Adrenal gland (tissue), 12 donors: ENCODE measurements around the gene GOLGA6C. TPM values are rescaled to one million over a fixed set of nuclear protein-coding genes. Genes with fewer than 3 reads are reported as not detected.
A peak's percentile ranks its signal among the peaks of the same experiment; 100 is the strongest.
"Not testable (repeated sequence)": the region's sequence is repeated elsewhere in the genome, so short reads cannot be mapped to it uniquely, and the experiment has no call there.

Experiments
- DNase-seq, 7 donors: peaks; one replicate each; pipeline ENCODE4 v3.0.0-alpha.2; 2019 to 2020
- H3K27ac ChIP-seq, 5 donors: fragments of 200-600 bp; sonication (generic) in 4 of 5; 1 replicate in 3 of 5; 2 replicates in 2 of 5; pipeline versions ENCODE4 v1.5.1 to v1.8.0; 2016 to 2020; ENCODE audit warnings: mild to moderate bottlenecking in 1 of 5
- H3K27me3 ChIP-seq: fragments of 200-600 bp; 2 replicates; pipeline ENCODE4 v1.8.0; 2021
- H3K36me3 ChIP-seq, 2 donors: fragments of 200-600 bp; replicated peaks in 1 of 2; 1 replicate in 1 of 2; 2 replicates in 1 of 2; pipeline versions ENCODE4 v1.5.1 to v1.8.0; 2018 to 2022
- H3K4me1 ChIP-seq, 2 donors: fragments of 200-600 bp; replicated peaks in 1 of 2; 1 replicate in 1 of 2; 2 replicates in 1 of 2; pipeline versions ENCODE4 v1.5.1 to v1.8.0; 2018 to 2021
- H3K4me3 ChIP-seq, 4 donors: fragments of 200-600 bp; sonication (generic) in 3 of 4; one replicate each; pipeline ENCODE4 v1.5.1; 2016 to 2018
- H3K9me3 ChIP-seq, 3 donors: fragments of 200-600 bp; sonication (generic) in 1 of 3; replicated peaks in 1 of 3; 1 replicate in 2 of 3; 2 replicates in 1 of 3; pipeline versions ENCODE4 v1.5.1 to v1.8.0; 2016 to 2021
- POLR2A ChIP-seq, 2 donors: fragments of 450-650 bp; IDR thresholded peaks; one replicate each; pipeline ENCODE4 v1.6.1; 2017; ENCODE audit warnings: antibody characterized with exemption in 2 of 2, mild to moderate bottlenecking in 2 of 2, moderate library complexity in 1 of 2
- WGBS, 4 donors: extraction: QIAGEN DNeasy Blood & Tissue Kit in 2 of 4; methylation state at CpG; one replicate each; pipeline versions ENCODE4 v1.1.5 to v1.1.7; 2013 to 2017; 5-methylcytosine and 5-hydroxymethylcytosine counted together
- intact Hi-C, 2 donors: fragments of 100-400 bp; cut with DNase I; formaldehyde crosslinking; loops; one replicate each; pipeline versions ENCODE4 v1.14.1 to v1.15.0; 2022 to 2023
- polyA plus RNA-seq, 3 donors: library from polyadenylated mRNA; stranded (reverse); fragments of 200-250 nt in 2 of 3; fragments of 350-450 nt in 1 of 3; fragmentation: Illumina TruSeq in 1 of 3; extraction: RNeasy Lipid Tissue Mini Kit (QIAGEN cat#74804) in 1 of 3; gene quantifications; one replicate each; pipeline ENCODE4 v1.2.3, GENCODE V29; 2013 to 2014
- total RNA-seq, 9 donors: library from RNA; depleted of rRNA in 4 of 9; stranded (reverse); fragments of >200 nt in 4 of 9; fragments of 120-200 nt in 1 of 9; fragmentation: NEBNext Ultra II Directional in 1 of 9; extraction: Animal tissue kit (Norgen Biotek cat#: 25700) in 1 of 9; gene quantifications; one replicate each; pipeline versions ENCODE4 v1.1.0 to v1.2.4, GENCODE V29; 2013 to 2023
- TF ChIP-seq, protein P1 (sequence below), 6 experiments: fragments of 450-650 bp in 4 of 6; fragments of 200-600 bp in 2 of 6; sonication (generic) in 1 of 6; IDR thresholded peaks; 1 replicate in 5 of 6; 2 replicates in 1 of 6; pipeline versions ENCODE4 v1.5.1 to v1.8.0; 2016 to 2021; ENCODE audit warnings: antibody characterized with exemption in 6 of 6, mild to moderate bottlenecking in 2 of 6, moderate library complexity in 1 of 6
- donor health status: healthy with polysubstance abuse.
- donor health status: Bipolar disorder and iron deficiency.
- donor health status: DM: yes; HTN: yes; CAD: no.
- donor health status: DM: no; HTN: no; CAD: no.
- donor health status: DM: no; HTN: no; CAD: no.
- donor health status: DM: yes; HTN: yes; CAD: no.

GOLGA6C gene
- total and polyA plus RNA-seq, 12 donors: not detected

DNA sequence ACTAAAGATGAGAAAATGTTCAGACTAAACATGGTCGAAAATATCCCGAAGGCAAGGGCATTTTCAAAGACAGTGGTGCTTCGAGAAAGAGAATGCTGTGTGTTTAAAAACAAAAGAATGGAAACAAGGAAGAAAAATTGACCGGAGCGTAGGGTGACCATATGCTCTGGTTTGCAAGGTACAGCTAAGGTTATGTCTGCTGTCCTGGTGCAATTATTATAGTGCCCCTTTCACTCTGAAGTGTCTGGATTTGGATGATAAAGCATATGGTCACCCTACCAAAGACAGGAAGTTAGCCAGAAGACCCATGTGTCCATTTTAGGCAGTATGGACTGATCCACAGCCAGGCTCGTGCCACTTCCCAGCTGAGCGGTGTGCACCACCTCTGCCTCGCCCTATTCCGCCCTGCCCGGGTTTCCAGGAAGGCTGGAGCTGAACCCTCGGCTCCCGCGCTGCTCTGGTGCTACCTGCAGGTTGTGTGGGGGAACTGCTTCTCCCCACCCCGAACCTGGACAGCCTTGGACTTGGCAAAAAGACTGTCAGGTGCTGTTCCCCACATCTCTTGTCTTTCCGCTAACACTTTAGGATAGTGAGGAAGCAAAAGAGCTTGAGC, 49.8 kb downstream of the GOLGA6C start:
- H3K4me3 ChIP-seq: no peak overlapping the region
- H3K36me3 ChIP-seq: no peaks in the 10 kb centered on the region
- no peak overlapping the region for H3K27ac ChIP-seq
- no peaks in the 10 kb centered on the region for H3K9me3 ChIP-seq
- 39 to 77% (median 49%) methylated on average over 7 to 15 of the region's 15 CpGs for WGBS, 4 donors
- intact Hi-C loops: loop anchor here in 1 of 2 donors (10.0 kb wide), 1 partner anchor 283 kb away; the partner anchor contains the start of gene PPCDC
- H3K4me1 ChIP-seq: no peaks in the 10 kb centered on the region
- peak in 5 of 7 donors; percentile 41 to 54 (median 50) for DNase-seq
- TF ChIP-seq, protein P1, sequence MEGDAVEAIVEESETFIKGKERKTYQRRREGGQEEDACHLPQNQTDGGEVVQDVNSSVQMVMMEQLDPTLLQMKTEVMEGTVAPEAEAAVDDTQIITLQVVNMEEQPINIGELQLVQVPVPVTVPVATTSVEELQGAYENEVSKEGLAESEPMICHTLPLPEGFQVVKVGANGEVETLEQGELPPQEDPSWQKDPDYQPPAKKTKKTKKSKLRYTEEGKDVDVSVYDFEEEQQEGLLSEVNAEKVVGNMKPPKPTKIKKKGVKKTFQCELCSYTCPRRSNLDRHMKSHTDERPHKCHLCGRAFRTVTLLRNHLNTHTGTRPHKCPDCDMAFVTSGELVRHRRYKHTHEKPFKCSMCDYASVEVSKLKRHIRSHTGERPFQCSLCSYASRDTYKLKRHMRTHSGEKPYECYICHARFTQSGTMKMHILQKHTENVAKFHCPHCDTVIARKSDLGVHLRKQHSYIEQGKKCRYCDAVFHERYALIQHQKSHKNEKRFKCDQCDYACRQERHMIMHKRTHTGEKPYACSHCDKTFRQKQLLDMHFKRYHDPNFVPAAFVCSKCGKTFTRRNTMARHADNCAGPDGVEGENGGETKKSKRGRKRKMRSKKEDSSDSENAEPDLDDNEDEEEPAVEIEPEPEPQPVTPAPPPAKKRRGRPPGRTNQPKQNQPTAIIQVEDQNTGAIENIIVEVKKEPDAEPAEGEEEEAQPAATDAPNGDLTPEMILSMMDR (IDR thresholded peaks at IDR 0.05): peak in 5 of 6 experiments; percentile 15 to 48 (median 24)
- no peak for TF ChIP-seq POLR2A (IDR thresholded peaks at IDR 0.05)
- H3K27me3 ChIP-seq: no peaks in the 10 kb centered on the region

DNA sequence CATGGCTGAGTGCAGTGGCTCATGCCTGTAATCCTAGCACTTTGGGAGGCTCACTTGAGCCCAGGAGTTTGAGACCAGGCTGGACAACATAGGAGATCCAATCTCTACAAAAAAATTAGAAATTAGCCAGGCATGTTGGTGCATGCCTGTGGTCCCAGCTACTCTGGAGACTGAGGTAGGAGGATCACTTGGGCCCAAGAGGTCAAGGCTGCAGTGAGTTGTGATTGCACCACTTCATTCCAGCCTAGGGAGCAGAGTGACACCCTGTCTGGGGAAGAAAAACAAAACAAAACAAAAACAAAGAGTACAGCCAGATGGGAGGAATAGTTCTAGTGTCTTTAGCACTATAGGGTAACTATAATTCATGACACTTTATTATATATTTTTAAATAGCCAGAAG, 51.6 kb downstream of the GOLGA6C start:
- Histone ChIP-seq H3K27me3 (no peaks in the 10 kb centered on the region), H3K27ac (no peak overlapping the region), H3K4me3 (no peak overlapping the region), H3K4me1 (no peaks in the 10 kb centered on the region), H3K9me3 (no peaks in the 10 kb centered on the region), H3K36me3 (no peaks in the 10 kb centered on the region)
- no peak for DNase-seq
- no peak for TF ChIP-seq POLR2A (IDR thresholded peaks at IDR 0.05)
- TF ChIP-seq, protein P1 (IDR thresholded peaks at IDR 0.05): no peak
- intact Hi-C loops: loop anchor here in 1 of 2 donors (10.0 kb wide), 1 partner anchor 285 kb away; the partner anchor contains the start of gene PPCDC

DNA sequence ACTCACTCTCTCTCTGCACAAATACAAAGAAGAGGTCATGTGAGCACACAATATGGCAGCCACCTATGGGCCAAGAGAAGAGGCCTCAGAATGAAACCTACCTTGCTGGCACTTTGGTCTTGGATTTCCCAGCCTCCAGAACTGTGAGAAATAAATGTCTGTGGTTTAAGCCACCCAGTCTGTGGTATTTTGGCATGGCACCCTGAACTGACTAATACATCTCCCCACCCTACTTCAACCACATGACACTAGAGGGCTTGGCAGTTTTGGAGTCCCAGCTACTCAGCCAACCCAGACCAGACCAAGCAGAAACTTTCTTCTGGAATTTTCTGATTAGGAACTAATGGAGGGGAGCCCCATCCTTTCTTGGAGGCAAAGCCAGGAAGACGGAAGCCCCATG, 54.4 kb downstream of the GOLGA6C start:
- DNase-seq, H3K36me3 ChIP-seq, H3K27ac ChIP-seq, H3K4me3 ChIP-seq, H3K27me3 ChIP-seq, intact Hi-C loops, H3K4me1 ChIP-seq, H3K9me3 ChIP-seq: not testable (repeated sequence)
- WGBS, 4 donors: 96 to 100% (median 99%) methylated on average over 1 of the region's 1 CpG

DNA sequence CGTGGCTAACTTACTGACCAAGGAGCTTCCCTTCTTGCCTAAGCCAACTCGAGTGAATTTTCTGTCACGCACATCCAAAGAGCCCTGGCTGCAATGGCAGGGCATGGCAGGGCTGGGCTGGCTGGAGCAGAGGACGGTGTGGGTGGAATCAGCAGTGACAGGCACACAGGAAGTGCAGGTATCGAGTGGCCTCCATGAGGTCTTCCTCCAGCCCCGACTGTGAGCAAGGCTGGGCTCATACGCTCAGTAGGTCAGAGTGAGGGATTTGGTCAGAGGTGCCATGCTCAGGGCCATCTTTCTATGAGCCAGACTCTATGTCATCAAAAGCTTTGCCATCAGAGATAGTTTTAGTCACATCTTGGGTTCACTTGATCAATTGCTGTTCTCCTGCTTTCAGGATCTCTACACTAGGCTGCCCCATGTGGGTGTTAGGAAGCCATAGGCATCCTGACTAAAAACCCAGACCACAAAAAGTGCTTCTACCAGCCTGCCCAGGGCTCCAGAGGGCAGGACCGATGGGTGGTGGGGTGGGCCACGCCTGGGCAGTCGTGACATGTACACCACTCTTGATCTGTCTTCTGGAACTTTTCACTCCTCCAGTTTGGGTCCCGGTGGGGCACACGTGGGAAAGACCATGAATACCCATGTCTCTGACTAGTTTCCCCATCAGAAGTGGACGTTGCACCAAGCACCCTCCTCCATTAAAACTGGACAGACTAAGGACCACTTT, 55.1 kb downstream of the GOLGA6C start:
- H3K36me3 ChIP-seq: no peaks in the 10 kb centered on the region
- no peak for TF ChIP-seq POLR2A (IDR thresholded peaks at IDR 0.05)
- TF ChIP-seq, protein P1 (IDR thresholded peaks at IDR 0.05): no peak
- DNase-seq: no peak
- intact Hi-C loops: no loop called here
- 88 to 98% (median 92%) methylated on average over 10 to 13 of the region's 13 CpGs for WGBS, 4 donors
- H3K27ac ChIP-seq: no peak overlapping the region
- no peaks in the 10 kb centered on the region for H3K4me1 ChIP-seq
- no peaks in the 10 kb centered on the region for H3K9me3 ChIP-seq
- no peaks in the 10 kb centered on the region for H3K27me3 ChIP-seq
- no peak overlapping the region for H3K4me3 ChIP-seq
